ENCODE data around the gene PPP6R2.
A peak's percentile ranks its signal among the peaks of the same experiment; 100 is the strongest.

Gene PPP6R2

DNA sequence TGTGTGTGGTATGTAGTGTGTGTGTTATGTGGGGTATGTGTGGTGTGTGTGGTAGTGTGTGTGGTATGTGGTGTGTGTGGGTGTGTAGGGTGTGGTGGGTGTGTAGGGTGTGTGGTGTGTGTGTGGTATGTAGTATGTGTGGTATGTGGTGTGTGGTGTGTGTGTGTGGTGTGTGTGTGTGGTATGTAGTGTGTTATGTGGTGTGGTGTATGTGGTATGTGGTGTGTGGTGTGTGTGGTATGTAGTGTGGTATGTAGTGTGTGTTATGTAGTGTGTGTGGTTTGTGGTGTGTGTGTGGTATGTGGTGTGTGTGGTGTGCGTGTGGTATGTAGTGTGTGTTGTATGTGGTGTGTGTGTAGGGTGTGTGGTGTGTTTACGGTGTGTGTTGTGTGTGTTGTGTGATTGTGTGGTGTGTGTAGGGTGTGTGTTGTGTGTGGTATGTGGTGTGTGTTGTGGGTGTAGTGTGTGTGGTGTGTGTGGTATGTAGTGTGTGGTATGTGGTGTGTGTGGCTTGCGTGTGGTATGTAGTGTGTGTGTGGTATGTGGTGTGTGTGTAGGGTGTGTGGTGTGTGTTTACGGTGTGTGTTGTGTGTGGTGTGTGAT, 4.2 kb upstream of the PPP6R2 start:
- H3K4me2 ChIP-seq (ENCODE audit: low read length) = no peak overlapping the region
- H3K4me3 ChIP-seq (ENCODE audit: low read length) = no peak overlapping the region
- H3K27me3 ChIP-seq (ENCODE audit: control insufficient read depth, insufficient read depth, low read length) = no peaks in the 10 kb centered on the region
- H3K9ac ChIP-seq (ENCODE audit: low read depth, low read length) = no peak overlapping the region
- H3K36me3 ChIP-seq (ENCODE audit: insufficient read depth, low read length) = no peaks in the 10 kb centered on the region
- peaks cover 7% of the 10 kb centered on the region for H3K4me1 ChIP-seq (ENCODE audit: control insufficient read depth, insufficient read depth, low read length)
- no peaks in the 10 kb centered on the region for H3K9me3 ChIP-seq (replicated peaks; ENCODE audit: low read length)

DNA sequence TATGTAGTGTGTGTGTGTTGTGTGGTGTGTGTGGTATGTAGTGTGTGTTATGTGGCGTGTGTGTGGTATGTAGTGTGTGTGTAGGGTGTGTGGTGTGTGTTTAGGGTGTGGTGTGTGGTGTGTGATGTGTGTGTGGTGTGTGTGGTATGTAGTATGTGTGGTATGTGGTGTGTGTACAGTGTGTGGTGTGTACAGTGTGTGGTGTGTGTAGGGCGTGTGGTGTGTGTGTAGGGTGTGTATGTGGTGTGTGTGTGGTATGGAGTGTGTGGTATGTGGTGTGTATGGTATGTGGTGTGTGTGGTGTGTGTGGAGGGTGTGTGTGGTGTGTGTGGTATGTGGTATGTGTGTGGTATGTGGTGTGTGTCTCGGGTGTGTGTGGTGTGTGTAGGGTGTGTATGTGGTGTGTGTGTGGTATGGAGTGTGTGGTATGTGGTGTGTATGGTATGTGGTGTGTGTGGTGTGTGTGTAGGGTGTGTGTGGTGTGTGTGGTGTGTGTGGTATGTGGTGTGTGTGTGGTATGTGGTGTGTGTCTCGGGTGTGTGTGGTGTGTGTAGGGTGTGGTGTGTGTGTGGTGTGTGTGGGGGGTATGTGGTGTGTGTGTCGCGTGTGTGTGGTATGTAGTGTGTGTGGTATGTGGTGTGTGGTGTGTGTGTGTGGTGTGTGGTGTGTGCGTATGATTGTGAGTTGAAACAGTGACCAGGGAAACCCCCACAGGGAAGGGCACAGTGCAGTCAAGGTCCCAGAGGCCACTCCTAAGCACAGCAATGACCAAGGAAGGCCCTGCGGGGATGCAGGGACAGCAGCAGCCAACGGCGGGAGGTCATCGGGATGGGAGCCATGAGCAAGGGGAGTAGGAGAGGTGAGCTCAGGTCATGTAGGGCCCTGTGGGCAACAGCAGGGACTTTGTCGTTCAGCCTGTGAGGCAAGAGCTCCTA, 2.9 kb upstream of the PPP6R2 start:
- H3K9ac ChIP-seq (ENCODE audit: low read depth, low read length) = no peak overlapping the region

DNA sequence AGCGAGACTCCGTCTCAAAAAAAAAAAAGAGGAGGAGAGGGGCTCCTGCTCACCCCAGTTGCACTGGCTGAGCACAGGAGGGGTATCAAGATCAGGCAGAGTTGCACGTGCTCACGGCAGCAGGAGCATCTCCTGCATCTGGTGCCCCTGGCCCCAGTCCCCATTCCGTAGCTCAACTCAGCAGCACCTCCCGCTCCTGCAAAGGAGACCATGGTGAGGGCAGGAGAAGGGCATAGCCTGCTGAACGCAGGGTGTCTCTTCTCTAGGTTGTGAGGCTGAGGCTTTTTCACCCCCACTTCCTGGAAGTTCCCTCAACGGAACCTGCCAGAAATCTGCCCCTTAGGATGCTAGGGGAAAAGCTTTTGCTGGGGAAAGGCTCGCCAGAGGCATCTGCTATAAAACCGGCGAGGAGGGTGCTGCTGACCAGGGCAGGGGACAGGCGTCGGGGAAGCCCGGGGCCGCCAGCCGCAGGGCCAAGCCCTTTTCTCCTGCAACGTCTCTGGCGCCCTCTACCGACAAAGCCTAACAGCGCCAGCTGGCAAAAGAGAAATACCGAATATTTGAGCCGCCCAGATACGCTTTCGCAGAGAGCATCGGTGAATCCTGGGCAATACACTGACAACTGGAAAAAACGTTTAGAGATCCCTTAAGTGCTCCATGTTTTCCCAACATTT, 1.0 kb upstream of the PPP6R2 start:
- H3K27me3 ChIP-seq (ENCODE audit: control insufficient read depth, insufficient read depth, low read length) = no peaks in the 10 kb centered on the region
- peaks cover 3% of the 10 kb centered on the region for H3K36me3 ChIP-seq (ENCODE audit: insufficient read depth, low read length)
- H3K4me2 ChIP-seq (ENCODE audit: low read length) = peak overlapping the region; percentile 99
- peaks cover 15% of the 10 kb centered on the region for H3K4me1 ChIP-seq (ENCODE audit: control insufficient read depth, insufficient read depth, low read length)
- peak overlapping the region; percentile 91 for H3K4me3 ChIP-seq (ENCODE audit: low read length)
- no peaks in the 10 kb centered on the region for H3K9me3 ChIP-seq (replicated peaks; ENCODE audit: low read length)
- peak overlapping the region; percentile 94 for H3K9ac ChIP-seq (ENCODE audit: low read depth, low read length)

More for the DNA sequence above, 2.9 kb upstream of the PPP6R2 start:
- Histone ChIP-seq H3K4me2 (ENCODE audit: low read length) (no peak overlapping the region), H3K4me1 (ENCODE audit: control insufficient read depth, insufficient read depth, low read length) (peaks cover 7% of the 10 kb centered on the region), H3K4me3 (ENCODE audit: low read length) (no peak overlapping the region), H3K9me3 (replicated peaks; ENCODE audit: low read length) (no peaks in the 10 kb centered on the region), H3K27me3 (ENCODE audit: control insufficient read depth, insufficient read depth, low read length) (no peaks in the 10 kb centered on the region), H3K36me3 (ENCODE audit: insufficient read depth, low read length) (no peaks in the 10 kb centered on the region)

DNA sequence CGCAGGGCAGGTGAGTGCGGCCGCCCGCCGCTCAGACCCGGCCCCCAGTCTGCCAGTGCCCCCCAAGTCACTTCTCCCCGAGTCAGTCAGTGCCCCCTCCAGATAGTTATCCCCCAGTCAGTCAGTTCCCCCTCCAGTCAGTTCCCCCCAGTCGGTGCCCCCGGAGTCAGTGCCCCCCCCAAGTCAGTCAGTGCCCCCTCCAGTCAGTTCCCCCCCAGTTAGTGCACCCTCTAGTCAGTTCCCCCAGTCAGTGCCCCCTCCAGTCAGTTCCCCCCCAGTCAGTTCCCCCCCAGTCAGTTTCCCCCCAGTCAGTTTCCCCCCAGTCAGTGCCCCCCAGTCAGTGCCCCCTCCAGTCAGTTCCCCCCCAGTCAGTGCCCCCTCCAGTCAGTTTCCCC, 411 bp downstream of the PPP6R2 start:
- Histone ChIP-seq H3K27me3 (ENCODE audit: control insufficient read depth, insufficient read depth, low read length) (no peaks in the 10 kb centered on the region), H3K4me3 (ENCODE audit: low read length) (peak overlapping the region; percentile 91), H3K36me3 (ENCODE audit: insufficient read depth, low read length) (peaks cover 3% of the 10 kb centered on the region), H3K9ac (ENCODE audit: low read depth, low read length) (peak overlapping the region; percentile 94), H3K4me2 (ENCODE audit: low read length) (peak overlapping the region; percentile 99), H3K4me1 (ENCODE audit: control insufficient read depth, insufficient read depth, low read length) (peaks cover 15% of the 10 kb centered on the region), H3K9me3 (replicated peaks; ENCODE audit: low read length) (no peaks in the 10 kb centered on the region)

DNA sequence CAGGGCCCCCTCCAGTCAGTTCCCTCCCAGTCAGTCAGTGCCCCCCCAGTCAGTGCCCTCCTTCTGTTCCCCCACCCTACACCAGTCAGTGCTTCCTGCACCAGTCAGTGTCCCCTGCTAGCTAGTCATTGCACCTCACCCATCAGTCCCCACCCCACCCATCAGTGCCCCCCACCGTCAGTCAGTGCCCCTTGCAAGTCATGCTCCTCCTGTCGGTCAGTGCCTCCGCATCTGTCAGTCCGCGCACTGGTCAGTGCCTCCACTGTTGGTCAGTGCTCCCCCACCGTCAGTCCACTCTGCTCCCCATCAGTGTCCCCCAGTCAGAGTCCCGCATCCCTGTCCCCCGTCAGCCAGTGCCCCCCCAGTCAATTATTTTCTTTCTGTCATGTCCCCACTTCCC, 3.3 kb downstream of the PPP6R2 start:
- Histone ChIP-seq H3K4me1 (ENCODE audit: control insufficient read depth, insufficient read depth, low read length) (peaks cover 15% of the 10 kb centered on the region), H3K4me3 (ENCODE audit: low read length) (no peak overlapping the region), H3K36me3 (ENCODE audit: insufficient read depth, low read length) (peaks cover 6% of the 10 kb centered on the region), H3K4me2 (ENCODE audit: low read length) (peak overlapping the region; percentile 48), H3K9ac (ENCODE audit: low read depth, low read length) (no peak overlapping the region), H3K27me3 (ENCODE audit: control insufficient read depth, insufficient read depth, low read length) (no peaks in the 10 kb centered on the region), H3K9me3 (replicated peaks; ENCODE audit: low read length) (no peaks in the 10 kb centered on the region)

DNA sequence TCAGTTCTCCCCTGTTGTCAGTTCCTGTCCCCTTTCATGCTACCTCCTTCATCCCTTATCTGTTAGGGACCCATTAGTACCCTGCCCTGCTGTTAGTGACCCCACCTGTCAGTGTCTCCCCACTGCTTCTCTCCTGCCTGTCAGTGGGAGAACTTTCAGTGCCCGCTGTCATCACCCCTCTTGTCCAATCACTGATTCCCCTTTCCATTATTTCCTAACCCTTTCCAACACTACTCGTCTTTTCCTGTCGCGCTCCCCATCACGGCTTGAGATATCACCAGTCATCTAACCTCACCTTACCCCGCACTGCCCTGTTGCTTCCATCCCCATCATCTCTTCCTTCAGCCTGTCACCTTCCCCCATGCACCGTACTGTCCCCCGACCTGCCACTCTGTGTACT, 4.0 kb downstream of the PPP6R2 start:
- Histone ChIP-seq H3K27me3 (ENCODE audit: control insufficient read depth, insufficient read depth, low read length) (no peaks in the 10 kb centered on the region), H3K4me1 (ENCODE audit: control insufficient read depth, insufficient read depth, low read length) (peaks cover 12% of the 10 kb centered on the region), H3K4me3 (ENCODE audit: low read length) (peak overlapping the region; percentile 39), H3K36me3 (ENCODE audit: insufficient read depth, low read length) (peaks cover 8% of the 10 kb centered on the region), H3K4me2 (ENCODE audit: low read length) (peak overlapping the region; percentile 48), H3K9ac (ENCODE audit: low read depth, low read length) (no peak overlapping the region), H3K9me3 (replicated peaks; ENCODE audit: low read length) (no peaks in the 10 kb centered on the region)

DNA sequence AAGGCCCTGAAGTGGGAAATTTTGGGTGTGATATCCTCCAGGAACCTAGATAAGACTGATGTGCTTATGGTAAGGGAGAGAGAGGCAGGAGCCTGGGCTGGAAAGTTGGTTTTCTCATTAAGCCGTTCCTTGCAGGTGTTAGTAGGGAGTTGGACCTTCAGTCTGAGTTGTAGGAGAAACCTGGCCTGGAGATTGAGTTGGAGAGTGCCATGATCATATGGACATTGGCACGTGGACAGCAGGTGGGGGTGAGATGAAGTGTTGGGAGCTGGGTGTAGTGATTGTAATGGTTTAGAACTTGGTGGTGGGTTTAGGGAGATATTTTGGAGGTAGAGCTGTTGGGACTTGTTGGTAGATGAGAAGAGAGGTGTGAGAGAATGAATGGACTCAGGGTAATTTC, 4.9 kb downstream of the PPP6R2 start:
- Histone ChIP-seq H3K27me3 (ENCODE audit: control insufficient read depth, insufficient read depth, low read length) (no peaks in the 10 kb centered on the region), H3K9ac (ENCODE audit: low read depth, low read length) (no peak overlapping the region), H3K4me1 (ENCODE audit: control insufficient read depth, insufficient read depth, low read length) (peaks cover 8% of the 10 kb centered on the region), H3K4me2 (ENCODE audit: low read length) (no peak overlapping the region), H3K36me3 (ENCODE audit: insufficient read depth, low read length) (peaks cover 12% of the 10 kb centered on the region), H3K9me3 (replicated peaks; ENCODE audit: low read length) (no peaks in the 10 kb centered on the region), H3K4me3 (ENCODE audit: low read length) (no peak overlapping the region)

DNA sequence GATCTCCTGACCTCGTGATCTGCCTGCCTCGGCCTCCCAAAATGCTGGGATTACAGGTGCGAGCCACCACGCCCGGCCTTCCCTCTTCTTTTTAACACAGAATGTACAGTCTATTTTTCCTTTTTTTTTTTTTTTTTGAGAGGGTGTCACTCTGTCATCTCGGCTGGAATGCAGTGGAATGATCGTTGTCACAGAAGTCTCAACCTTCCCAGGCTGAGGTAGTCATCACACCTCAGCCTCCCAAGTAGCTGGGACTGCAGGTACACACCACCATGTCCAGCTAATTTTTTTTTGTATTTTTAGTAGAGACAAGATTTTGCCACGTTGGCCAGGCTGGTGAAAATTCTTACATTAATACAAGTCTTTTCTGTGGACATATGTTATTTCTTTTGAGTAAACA, 13.1 kb downstream of the PPP6R2 start:
- Histone ChIP-seq H3K9me3 (replicated peaks; ENCODE audit: low read length) (no peaks in the 10 kb centered on the region), H3K27me3 (ENCODE audit: control insufficient read depth, insufficient read depth, low read length) (no peaks in the 10 kb centered on the region), H3K9ac (ENCODE audit: low read depth, low read length) (no peak overlapping the region), H3K4me1 (ENCODE audit: control insufficient read depth, insufficient read depth, low read length) (no peaks in the 10 kb centered on the region), H3K36me3 (ENCODE audit: insufficient read depth, low read length) (peaks cover 21% of the 10 kb centered on the region), H3K4me3 (ENCODE audit: low read length) (no peak overlapping the region), H3K4me2 (ENCODE audit: low read length) (no peak overlapping the region)

DNA sequence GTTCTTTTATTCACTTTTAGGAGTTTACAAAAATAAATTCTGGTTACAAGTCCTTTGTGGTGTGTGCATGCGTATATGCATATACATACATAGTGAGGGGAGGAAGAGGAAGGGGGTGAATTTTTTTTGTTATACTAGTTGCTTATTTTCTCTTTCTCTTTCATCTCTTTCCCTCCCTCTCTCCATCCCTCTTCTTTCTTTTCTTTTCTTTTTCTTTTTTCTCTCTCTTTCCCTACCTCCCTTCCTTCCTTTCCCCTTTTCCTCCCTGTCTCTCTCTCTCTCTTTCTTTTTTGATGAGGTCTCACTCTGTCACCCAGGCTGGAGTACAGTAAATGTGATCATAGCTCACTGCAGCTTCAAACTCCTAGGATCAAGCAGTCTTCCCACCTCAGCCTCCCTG, 14.1 kb downstream of the PPP6R2 start:
- Histone ChIP-seq H3K4me2 (ENCODE audit: low read length) (no peak overlapping the region), H3K36me3 (ENCODE audit: insufficient read depth, low read length) (peaks cover 19% of the 10 kb centered on the region), H3K9ac (ENCODE audit: low read depth, low read length) (no peak overlapping the region), H3K27me3 (ENCODE audit: control insufficient read depth, insufficient read depth, low read length) (no peaks in the 10 kb centered on the region), H3K4me1 (ENCODE audit: control insufficient read depth, insufficient read depth, low read length) (no peaks in the 10 kb centered on the region), H3K9me3 (replicated peaks; ENCODE audit: low read length) (no peaks in the 10 kb centered on the region), H3K4me3 (ENCODE audit: low read length) (no peak overlapping the region)

DNA sequence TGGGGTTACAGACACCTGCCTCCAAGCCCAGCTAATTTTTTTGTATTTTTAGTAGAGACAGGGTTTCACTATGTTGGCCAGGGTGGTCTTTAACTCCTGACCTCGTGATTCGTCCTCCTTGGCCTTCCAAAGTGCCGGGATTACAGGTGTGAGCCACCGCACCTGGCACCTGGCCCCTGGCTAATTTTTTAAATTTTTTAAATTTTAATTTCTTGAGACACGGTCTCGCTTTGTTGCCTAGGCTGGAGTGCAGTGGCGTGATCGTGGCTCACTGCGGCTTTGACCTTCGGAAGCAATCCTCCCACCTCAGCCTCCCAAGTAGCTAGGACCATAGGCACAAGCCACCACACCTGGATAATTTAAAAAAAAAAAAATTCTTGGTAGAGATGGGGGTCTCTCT, 14.6 kb downstream of the PPP6R2 start:
- Histone ChIP-seq H3K4me1 (ENCODE audit: control insufficient read depth, insufficient read depth, low read length) (no peaks in the 10 kb centered on the region), H3K4me2 (ENCODE audit: low read length) (no peak overlapping the region), H3K9ac (ENCODE audit: low read depth, low read length) (no peak overlapping the region), H3K9me3 (replicated peaks; ENCODE audit: low read length) (no peaks in the 10 kb centered on the region), H3K4me3 (ENCODE audit: low read length) (no peak overlapping the region), H3K36me3 (ENCODE audit: insufficient read depth, low read length) (peaks cover 18% of the 10 kb centered on the region), H3K27me3 (ENCODE audit: control insufficient read depth, insufficient read depth, low read length) (no peaks in the 10 kb centered on the region)

DNA sequence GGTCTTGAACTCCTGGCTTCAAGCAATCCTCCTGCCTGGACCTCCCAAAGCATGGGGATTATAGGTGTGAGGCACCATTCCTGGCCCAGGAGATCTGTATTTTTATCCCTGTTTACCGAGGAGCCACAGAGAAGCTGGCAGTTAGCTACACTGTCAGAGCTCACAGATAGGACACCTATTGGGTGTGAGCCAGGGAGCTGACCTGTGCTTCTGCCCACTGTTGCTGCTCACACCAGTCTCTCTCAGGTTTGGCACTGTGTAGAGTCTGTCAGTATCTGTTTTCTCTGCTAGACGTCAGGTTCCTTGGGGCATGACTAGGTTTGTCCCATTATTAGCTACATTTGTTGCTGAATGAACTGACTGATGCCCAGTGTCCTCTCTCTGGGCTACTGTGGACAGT, 17.5 kb downstream of the PPP6R2 start:
- H3K4me2 ChIP-seq (ENCODE audit: low read length) = no peak overlapping the region
- H3K36me3 ChIP-seq (ENCODE audit: insufficient read depth, low read length) = peaks cover 17% of the 10 kb centered on the region
- H3K4me3 ChIP-seq (ENCODE audit: low read length) = no peak overlapping the region
- H3K27me3 ChIP-seq (ENCODE audit: control insufficient read depth, insufficient read depth, low read length) = no peaks in the 10 kb centered on the region
- no peaks in the 10 kb centered on the region for H3K4me1 ChIP-seq (ENCODE audit: control insufficient read depth, insufficient read depth, low read length)
- H3K9ac ChIP-seq (ENCODE audit: low read depth, low read length) = no peak overlapping the region
- no peaks in the 10 kb centered on the region for H3K9me3 ChIP-seq (replicated peaks; ENCODE audit: low read length)

Data from skeletal muscle satellite cell (primary cell).